KBM-7 (cell line): ENCODE measurements around the gene ABRACL.
"Not testable (repeated sequence)": the region's sequence is repeated elsewhere in the genome, so short reads cannot be mapped to it uniquely, and the experiment has no call there.

Source experiments
- DNase-seq: peaks from one replicate; pipeline ENCODE4 v3.0.0-alpha.2; 2015
- in situ Hi-C: fragments of 300-500 bp; cut with MboI; formaldehyde crosslinking; loops from 2 replicates; pipeline ENCODE4 v1.14.3; 2020; ENCODE audit warnings: low sequenced_read_pairs, low pct_unique_long_range_greater_than_20kb, mixed read lengths

The ABRACL gene, protein sequence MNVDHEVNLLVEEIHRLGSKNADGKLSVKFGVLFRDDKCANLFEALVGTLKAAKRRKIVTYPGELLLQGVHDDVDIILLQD

DNA sequence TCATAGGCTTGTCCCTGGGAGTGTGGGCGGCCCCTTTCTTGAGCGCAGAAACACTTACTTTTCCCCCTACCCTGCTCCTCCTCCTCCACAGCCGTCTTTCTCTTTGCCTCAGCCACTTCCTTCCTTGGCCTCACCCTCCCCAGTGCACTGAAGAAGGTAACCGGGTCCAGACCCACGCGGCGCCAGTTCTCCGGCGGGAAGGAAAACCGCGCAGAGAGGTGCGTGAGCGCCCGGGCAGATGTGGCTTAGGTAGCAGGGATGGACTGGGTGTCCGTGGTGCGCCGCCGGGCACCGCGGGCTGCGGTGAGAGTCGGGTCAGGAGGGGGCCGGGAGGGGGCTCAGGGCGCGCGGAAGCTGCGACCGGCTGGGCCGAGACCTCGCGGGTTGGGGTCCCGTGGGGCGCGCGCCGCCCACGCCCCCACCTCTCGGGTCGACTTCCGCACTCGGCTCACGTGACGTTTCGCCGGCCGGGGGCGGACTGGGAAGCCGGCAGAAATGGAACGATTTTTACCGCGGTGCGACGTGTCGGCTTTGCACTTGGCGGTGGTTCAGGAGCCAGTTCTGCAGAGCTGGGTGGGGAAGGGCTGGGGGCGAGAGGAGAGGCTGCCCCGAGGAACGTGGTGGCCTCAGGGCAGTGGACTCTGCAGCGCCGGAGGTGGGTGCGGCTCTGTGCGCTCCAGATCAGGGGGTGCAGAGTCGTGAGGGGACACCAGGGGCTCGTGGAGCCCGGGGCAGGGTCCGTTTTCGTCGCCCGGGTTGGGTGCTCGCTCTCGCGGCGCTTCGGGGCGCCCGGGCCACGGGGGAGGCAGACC is at the start of gene ABRACL:
Gene ABRACL, plus strand, starts transcription at position 88 of the 812 bp plus-strand sequence. CDS start 5,416 bp downstream, outside the sequence.
- in situ Hi-C loops: no loop called here

DNA sequence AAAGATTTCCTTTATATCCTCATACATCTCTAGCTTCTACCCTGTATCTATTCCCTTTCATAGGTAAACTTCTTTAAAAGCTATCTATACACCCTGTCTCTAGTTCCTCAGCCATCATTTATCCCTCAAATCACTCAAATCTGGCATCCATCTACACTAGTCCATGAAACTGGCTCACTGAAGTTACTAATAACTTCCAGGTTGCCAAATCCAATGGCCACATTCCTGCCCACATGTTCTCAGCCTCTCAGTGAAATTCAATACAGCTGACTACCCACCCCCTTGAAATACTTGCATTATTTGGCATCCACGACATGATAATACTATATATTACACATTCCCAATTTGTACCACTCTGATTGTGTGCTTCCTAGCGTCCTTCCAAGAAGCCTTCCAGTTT is 49.2 kb upstream of the ABRACL start:
- in situ Hi-C loops: no loop called here
- no peak for DNase-seq

More for the DNA sequence above, at the start of gene ABRACL:
- peak; percentile 93 for DNase-seq

DNA sequence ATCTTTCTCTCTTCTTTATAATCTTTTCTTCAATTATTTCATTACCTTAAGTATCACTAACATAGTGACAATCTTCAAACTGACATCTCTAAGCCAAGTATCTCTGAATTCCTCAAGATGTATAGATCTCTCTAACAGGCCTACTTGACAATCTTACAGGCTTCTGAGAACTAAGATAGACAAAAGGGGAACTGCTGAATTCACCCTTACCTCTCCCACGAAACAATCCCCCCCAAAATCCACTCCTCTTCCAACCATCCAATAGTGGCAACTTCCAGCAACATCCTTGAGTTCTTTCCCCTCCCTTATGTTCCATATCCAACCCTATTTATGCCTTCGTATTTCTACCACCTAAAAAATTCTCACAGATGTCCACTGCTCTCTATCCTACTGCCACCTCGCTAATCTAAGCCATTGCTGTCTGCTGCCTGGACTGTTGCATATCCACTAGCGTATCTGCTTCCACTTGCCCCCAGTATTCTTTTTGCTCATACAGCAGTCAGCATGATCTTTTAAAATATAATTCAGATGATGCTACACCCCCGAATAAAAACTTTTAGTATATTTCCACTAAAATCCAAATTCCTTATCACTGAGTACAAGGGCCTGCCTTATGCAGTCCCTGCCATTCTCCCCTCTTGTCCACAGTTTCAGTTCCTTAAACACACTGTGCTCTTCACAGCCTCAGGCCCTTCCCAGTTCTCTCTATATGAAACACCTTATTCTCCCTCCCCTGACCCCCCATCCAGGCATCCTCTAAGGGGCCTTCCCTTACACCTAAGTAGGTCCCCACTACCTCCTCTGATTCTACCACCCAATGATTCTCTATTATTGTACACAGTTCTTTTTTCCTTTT is 48.5 kb upstream of the ABRACL start:
- in situ Hi-C loops: no loop called here
- DNase-seq: peak; percentile 30

DNA sequence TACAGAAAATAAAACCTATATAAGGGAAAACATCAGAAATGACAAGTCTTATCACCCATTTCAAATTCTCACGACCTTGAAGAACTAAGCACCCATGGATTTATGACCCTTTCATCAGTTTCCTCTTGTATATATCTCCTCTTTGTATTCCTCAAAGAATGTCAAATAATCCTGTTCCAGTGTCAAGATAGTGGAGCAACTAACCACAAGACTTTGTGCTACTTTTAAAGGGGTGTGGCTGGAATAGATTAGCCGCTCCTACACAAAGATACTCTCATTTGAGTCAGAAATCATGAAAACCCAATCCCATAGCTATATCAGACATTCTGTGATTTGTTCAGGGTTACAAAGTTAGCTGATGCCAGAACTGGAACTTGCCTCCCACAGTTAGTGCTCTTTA is 47.1 kb upstream of the ABRACL start:
- DNase-seq: no peak
- in situ Hi-C loops: no loop called here

DNA sequence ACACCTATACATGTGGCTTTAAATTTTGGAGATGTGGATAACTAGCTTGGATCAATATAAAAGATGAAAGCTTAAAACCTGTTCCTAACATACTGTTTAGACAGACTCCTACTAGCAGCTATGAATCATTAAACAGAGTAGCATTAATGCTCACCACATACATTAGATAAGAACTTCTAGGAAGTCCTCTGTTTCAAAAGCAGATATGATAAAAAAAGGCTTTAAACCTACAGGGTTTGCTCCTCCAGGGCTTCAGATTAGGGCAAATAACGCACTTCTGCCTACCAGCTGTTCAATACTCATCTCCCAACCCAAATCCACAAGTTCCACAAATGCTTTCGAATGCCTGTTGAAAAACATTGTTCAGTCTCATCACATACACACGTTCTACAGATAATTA is 42.0 kb upstream of the ABRACL start:
- in situ Hi-C loops: no loop called here
- peak; percentile 38 for DNase-seq

DNA sequence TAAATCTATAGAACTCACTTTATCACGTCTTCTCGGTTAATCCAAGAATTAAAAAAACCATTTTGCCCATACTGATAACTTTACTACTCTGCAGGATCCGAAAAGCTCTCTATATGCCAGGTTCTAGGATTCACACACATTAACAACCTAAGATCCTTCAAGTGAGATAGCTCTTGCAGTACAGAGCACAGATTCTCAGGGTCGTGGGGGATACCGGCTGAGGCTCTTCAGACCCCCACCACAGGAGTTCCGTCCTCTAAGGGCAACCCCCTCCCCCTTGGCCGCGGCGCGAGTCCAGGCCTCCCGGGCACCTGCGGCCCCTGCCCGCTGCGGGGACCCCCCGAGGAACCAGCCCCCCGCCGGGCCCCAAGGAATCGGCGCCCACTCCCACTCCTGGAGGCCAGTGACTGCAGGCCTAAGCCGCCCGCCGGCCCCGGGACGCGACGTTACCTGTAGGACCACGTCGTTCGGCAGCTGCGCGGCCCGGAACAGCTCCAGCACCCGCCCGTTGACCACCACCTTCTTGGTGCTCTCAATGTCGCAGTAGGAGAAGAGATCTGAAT is 41.4 kb upstream of the ABRACL start:
- in situ Hi-C loops: no loop called here
- no peak for DNase-seq

DNA sequence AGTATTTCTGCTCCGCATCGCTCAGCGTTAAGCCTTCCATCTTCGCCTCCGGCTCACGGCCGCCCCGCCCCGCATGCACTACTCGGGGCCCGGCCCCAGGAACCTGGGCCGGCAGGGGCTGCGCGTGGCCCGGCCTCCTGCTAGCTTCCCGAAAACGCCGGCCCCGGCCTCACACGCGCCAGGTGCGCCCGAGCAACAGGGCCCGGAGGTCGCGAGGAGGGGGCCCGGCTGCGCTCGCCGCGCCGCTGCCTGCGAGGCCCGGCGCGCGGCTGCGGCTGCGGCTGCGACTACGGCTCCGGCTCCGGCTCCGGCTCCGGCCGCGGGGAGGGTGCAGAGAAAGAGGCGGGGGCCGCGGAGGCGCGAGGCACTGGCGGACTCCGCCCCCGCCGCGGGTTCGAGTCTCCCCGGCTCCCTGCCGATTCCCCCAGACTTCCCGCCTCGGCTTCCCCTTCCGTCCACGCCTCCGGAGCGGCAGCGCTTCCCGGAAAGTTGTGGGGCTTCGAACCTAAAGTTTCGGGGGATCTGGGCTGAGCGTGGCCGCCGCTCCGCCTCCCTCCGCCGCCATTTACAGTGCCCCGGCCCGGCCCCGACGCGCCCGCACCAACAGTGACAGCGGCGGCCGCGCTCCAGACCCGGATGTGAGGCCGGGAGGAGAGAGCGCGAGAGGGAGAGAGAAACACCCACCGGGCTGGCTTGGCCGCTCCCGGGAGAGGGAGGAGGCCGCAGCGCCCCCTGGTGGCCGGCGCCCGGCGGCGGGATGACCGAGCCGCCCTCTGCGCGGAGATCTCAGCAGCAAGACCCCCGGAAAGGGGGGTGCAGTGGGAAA is 40.7 kb upstream of the ABRACL start, which contains the start of gene REPS1:
Gene REPS1, minus strand, starts transcription at position 611 of the 826 bp plus-strand sequence. Its CDS starts 571 bp downstream, at position 40.
- peak; percentile 96 for DNase-seq
- in situ Hi-C loops: no loop called here

DNA sequence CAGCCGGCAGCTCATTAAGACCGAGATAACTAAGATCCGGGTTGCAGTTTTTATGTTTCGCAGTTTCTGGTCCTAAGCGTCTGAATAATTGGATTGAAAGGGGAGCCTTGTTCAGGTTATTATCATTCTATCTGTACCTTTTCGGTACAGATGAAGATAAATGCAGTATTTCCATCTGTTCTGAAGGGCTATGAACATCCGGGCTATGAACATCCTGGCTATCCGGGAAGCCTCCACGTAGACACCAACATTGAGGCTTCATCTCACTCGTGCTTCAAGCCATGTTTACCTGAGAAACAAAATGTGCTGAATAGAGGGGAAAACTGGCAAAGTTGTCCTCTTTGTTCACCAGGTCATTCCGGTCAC is 40.1 kb upstream of the ABRACL start:
- in situ Hi-C loops: no loop called here
- DNase-seq: no peak

DNA sequence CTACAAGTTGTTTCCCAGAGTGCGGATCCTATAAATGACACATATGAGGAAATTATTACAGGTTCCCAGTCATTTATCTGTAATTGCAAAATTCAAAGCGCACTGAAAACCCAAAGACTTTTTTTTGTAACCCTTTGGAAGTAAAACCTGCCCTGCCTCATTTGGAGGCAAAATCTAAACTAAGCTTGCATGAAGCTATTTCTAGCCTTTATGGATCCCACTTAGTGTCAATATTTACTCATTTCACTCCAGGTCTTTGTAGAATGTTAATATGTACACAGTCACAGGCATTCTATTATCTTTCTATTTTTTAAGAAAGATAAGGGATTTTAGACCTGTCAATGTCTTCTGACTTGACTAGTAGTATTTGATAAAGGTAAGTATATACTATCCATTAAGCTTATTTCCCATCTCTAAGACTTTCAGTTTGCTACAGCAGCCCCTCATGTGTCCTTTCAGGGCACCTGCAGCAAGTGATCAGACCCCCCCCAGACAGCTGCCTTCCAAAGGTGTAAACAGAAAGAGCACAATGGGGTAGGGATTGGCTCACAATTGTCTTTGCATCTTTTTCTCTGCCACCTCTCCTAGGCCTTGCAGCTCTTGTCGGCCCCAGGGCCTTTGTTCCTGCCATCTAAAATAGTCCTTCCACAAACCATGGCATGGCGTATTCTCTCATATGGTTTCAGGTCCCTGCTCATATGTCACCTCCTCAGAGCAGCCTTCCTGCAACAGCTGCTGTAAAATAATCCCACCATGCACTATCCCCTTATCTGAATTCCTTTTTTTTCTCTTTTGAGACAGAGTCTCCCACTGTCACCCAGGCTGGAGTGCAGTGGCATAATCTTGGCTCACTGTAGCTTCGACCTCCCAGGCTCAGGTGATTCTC is 39.2 kb upstream of the ABRACL start:
- DNase-seq: no peak
- in situ Hi-C loops: no loop called here

DNA sequence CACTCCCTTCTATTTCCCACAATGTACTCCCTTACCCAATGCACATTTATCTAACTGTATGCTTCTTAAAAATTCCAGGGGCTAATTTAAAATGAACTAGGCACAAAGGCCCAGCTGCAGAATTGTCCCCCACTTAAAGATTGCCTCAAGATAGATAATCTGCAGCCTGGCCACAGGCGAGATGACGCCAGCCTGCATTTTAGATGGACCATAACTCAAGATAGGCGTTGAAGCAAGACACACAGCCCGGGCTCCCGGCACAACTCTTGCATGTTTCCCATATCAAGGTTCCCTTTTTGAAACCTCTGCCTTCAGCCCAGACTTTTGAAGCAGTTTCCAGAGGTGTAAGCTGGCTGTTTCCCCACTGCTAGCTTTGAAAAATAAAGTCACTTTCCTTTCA is 37.3 kb upstream of the ABRACL start:
- in situ Hi-C loops: no loop called here
- DNase-seq: no peak

DNA sequence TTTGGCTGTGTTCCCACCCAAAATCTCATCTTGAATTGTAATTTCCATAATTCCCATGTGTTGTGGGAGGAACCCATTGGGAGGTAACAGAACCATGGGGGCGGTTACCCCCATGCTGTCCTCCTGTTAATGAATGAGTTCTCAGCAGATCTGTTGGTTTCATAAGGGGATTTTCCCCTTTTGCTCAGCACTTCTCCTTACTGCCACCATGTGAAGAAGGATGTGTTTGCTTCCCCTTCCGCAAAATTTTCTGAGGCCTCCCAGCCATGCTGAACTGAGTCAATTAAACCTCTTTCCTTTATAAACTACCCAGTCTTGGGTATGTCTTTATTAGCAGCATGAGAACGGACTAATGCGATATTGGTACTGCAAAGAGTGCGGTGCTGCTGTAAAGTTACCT is 35.6 kb upstream of the ABRACL start:
- in situ Hi-C loops: not testable (repeated sequence)
- peak; percentile 23 for DNase-seq

DNA sequence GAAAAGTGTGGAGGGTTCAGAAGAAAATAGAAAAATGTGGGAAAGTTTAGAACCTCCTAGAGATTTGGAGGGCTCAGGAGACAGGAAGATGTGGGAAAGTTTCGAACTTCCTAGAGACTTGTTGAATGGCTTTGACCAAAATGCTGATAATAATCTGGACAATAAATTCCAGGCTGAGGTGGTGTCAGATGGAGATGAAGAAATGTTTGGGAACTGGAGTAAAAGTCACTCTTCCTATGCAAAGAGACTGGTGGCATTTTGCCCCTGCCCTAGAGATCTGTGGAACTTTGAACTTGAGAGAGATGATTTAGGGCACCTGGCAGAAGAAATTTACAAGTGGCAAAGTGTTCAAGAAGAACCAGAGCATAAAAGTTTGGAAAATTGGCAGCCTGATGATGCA is 35.1 kb upstream of the ABRACL start:
- DNase-seq, in situ Hi-C loops: not testable (repeated sequence)

DNA sequence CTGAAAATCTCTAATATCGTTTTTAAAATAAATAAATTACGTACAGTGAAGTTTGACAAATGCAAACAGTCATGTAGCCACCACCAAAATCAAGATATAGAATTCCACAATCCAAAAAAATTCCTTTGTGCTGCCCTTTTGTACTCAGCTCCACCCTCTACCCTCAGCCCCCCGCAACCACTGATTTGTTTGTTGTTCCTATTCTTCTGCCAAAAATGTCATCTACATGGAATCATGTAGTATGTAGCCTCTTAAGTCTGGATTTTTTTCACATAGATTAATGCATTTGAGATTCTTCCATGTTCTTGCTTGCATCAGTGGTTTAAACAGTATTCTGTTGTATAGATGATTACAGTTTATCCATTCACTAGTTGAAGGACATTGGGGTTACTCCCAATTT is 32.0 kb upstream of the ABRACL start:
- DNase-seq: no peak
- in situ Hi-C loops: no loop called here

DNA sequence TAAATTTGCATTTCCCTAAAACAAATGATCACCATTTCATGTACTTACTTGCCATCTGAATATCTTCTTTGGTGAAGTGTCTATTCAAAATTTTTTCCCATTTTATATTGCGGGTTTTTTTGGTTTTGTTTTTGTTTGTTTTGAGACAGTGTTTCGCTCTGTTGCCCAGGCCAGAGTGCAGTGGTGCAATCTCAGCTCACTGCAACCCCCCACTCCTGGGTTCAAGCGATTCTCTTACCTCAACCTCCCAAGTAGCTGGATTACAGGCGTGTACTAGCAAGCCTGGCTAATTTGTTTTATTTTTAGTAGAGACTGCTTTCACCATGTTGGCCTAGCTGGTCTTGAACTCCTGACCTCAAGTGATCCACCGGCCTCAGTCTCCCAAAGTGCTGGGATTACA is 31.4 kb upstream of the ABRACL start:
- in situ Hi-C loops: no loop called here
- DNase-seq: no peak

DNA sequence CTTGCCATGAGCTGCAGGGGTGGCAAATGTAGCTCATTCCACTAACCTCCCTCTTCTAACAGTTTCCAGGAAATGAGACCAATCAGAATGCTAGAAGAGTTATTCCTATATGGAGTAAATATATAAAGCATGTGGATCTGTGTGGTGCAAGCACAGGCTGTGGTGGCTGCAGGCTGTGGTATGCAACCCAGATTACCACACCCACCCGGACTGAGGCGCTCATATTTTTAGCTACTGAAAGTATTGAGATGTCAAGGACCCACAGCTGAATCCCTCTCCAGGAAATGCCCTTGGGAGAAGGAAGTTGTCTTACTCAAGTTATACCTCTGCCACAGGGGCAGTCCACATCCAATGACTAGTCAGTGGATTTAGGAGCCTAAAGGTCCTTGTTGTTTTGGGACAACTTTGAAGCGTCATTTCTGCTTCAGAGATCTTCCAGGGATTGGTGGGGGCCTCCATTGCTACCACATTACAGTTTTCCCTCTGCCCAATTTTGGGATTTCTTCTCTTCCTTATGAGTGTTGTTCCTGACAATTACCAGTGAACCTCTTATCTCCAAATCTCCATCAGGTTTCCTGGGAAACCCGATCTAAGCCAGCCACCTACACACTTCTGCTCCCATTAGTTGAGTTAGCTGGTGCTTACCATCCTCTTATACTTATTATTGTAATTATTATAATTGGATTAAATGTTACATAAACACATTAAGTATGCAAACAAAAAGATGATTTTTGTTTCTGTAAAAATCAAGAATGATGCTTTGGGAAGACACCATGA is 28.4 kb upstream of the ABRACL start:
- peak; percentile 47 for DNase-seq
- in situ Hi-C loops: no loop called here

DNA sequence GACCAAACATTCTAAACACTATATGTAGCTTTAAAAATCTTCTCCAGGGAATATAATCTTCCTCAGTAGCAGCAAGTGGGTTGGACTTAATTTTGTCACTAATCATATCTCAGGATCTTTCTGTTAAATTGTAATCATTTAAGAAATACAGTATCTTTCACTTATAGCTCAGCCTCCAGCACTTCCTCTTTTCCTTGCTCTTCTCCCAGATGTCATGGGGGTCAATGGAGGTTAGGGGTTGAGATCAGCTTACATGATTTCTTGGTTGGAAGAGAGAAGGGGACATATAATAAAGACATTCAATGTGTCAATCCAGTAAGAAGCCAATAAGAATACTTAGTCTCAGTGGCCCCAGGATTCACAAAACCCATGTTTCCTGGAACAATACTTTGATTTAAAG is 24.8 kb upstream of the ABRACL start:
- peak; percentile 74 for DNase-seq
- in situ Hi-C loops: no loop called here

DNA sequence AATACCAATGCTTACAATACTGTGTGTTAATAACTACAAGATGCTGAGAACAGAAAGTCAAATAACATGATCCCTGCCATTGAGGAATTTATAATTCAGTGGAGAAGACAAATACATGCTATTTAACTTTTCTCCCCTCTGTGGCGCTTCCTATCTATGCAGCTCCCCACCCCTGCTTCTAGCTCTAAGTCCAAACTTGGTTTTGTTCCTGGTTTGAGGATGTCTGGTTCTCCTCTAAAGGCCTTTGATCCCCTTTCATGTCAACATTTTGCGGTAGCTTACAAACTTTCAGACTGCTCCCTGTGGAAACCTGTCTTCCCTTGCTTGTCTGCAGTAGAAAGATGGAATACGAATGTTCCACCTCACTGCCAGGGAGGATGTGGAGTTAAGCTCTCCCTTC is 22.1 kb upstream of the ABRACL start:
- in situ Hi-C loops: no loop called here
- DNase-seq: no peak
